HG03457 (cell line): Measurements from ENCODE around the gene STRIT1.

Experiments
- ATAC-seq: cut with Tn5 transposase; IDR thresholded peaks from one replicate; pipeline ENCODE4 v1.9.1; 2021; ENCODE audit warnings: moderate number of reproducible peaks; ENCODE audit not compliant: unreplicated experiment

The STRIT1 gene

GRCh38 chr3:155293516-155293915, at the start of gene STRIT1:
TSS of gene STRIT1 (minus strand) at chr3:155293683.
- no peak for ATAC-seq

- ATAC-seq, result no peak
Observed at GRCh38 chr3:155342344-155342743, 48.9 kb upstream of the STRIT1 start.

GRCh38 chr3:155339052-155339451, 45.6 kb upstream of the STRIT1 start:
- no peak for ATAC-seq

GRCh38 chr3:155335724-155336354, 42.4 kb upstream of the STRIT1 start:
- no peak for ATAC-seq

- ATAC-seq, result no peak
Observed at GRCh38 chr3:155334914-155335723, 41.6 kb upstream of the STRIT1 start.

- ATAC-seq, result no peak
Observed at GRCh38 chr3:155334215-155334913, 40.9 kb upstream of the STRIT1 start.

GRCh38 chr3:155332716-155333115, 39.2 kb upstream of the STRIT1 start:
- no peak for ATAC-seq

GRCh38 chr3:155331078-155331477, 37.6 kb upstream of the STRIT1 start:
- no peak for ATAC-seq

- no peak for ATAC-seq
Observed at GRCh38 chr3:155330370-155330769, 36.9 kb upstream of the STRIT1 start.

GRCh38 chr3:155329513-155330048, 36.1 kb upstream of the STRIT1 start:
- ATAC-seq, result no peak

GRCh38 chr3:155327871-155328270, 34.4 kb upstream of the STRIT1 start:
- no peak for ATAC-seq

GRCh38 chr3:155327430-155327829, 33.9 kb upstream of the STRIT1 start:
- ATAC-seq, result no peak

GRCh38 chr3:155326901-155327300, 33.4 kb upstream of the STRIT1 start:
- no peak for ATAC-seq

- no peak for ATAC-seq
Observed at GRCh38 chr3:155326244-155326643, 32.8 kb upstream of the STRIT1 start.

- no peak for ATAC-seq
Observed at GRCh38 chr3:155325263-155325835, 31.9 kb upstream of the STRIT1 start.

- ATAC-seq, result peak; percentile 90
Observed at GRCh38 chr3:155323063-155323666, 29.7 kb upstream of the STRIT1 start.

- no peak for ATAC-seq
Observed at GRCh38 chr3:155321418-155321817, 27.9 kb upstream of the STRIT1 start.

GRCh38 chr3:155320934-155321333, 27.5 kb upstream of the STRIT1 start:
- ATAC-seq, result no peak

GRCh38 chr3:155318740-155319139, 25.3 kb upstream of the STRIT1 start:
- no peak for ATAC-seq

- no peak for ATAC-seq
Observed at GRCh38 chr3:155317211-155317610, 23.7 kb upstream of the STRIT1 start.

GRCh38 chr3:155316426-155316825, 22.9 kb upstream of the STRIT1 start:
- ATAC-seq, result no peak
